CD14-positive monocyte (primary cell): ENCODE results near the gene PTGR3. TPM values are rescaled to one million over a fixed set of nuclear protein-coding genes. Genes with fewer than 3 reads are reported as not detected.

Source experiments
- DNase-seq, 3 donors: peaks; one replicate each; pipeline ENCODE4 v3.0.0-alpha.2; 2011 to 2022
- H2AFZ ChIP-seq: 2 replicates; pipeline ENCODE4 v1.6.0; 2012; ENCODE audit warnings: mild to moderate bottlenecking, low read depth, low read length, inconsistent platforms; ENCODE audit not compliant: insufficient read depth, poor library complexity, severe bottlenecking
- H3K27ac ChIP-seq, 2 donors: 1 replicate in 1 of 2; 2 replicates in 1 of 2; pipeline ENCODE4 v1.5.1; 2012 to 2013; ENCODE audit warnings: low read length in 2 of 2, control low read depth in 1 of 2, inconsistent platforms in 1 of 2, low read depth in 1 of 2, mild to moderate bottlenecking in 1 of 2
- H3K27me3 ChIP-seq, 2 donors: one replicate each; pipeline versions ENCODE4 v1.6.0 to v1.6.1; 2011 to 2013; ENCODE audit warnings: low read length in 2 of 2; ENCODE audit not compliant: control insufficient read depth in 2 of 2, insufficient read depth in 2 of 2
- H3K36me3 ChIP-seq, 2 donors: replicated peaks in 1 of 2; 1 replicate in 1 of 2; 2 replicates in 1 of 2; pipeline versions ENCODE4 v1.5.1 to v1.6.1; 2012 to 2013; ENCODE audit warnings: low read length in 2 of 2, control low read depth in 1 of 2, inconsistent platforms in 1 of 2, mild to moderate bottlenecking in 1 of 2; ENCODE audit not compliant: insufficient read depth in 2 of 2, control insufficient read depth in 1 of 2
- H3K4me1 ChIP-seq, 2 donors: 1 replicate in 1 of 2; 2 replicates in 1 of 2; pipeline versions ENCODE4 v1.5.1 to v1.6.1; 2012 to 2013; ENCODE audit warnings: low read length in 2 of 2, control low read depth in 1 of 2, inconsistent platforms in 1 of 2, mild to moderate bottlenecking in 1 of 2, moderate library complexity in 1 of 2; ENCODE audit not compliant: insufficient read depth in 2 of 2, control insufficient read depth in 1 of 2
- H3K4me2 ChIP-seq: replicated peaks from 2 replicates; pipeline ENCODE3; 2012; ENCODE audit warnings: low read length, moderate library complexity, mild to moderate bottlenecking; ENCODE audit not compliant: poor library complexity, severe bottlenecking; ENCODE audit errors: extremely low read depth
- H3K4me3 ChIP-seq, 3 experiments: fragments of 200-600 bp in 1 of 3; sonication (generic) in 1 of 3; replicated peaks in 1 of 3; 1 replicate in 2 of 3; 2 replicates in 1 of 3; pipeline ENCODE4 v1.5.1; 2011 to 2013; ENCODE audit warnings: low read length in 3 of 3, mild to moderate bottlenecking in 3 of 3, control low read depth in 2 of 3, low read depth in 2 of 3, inconsistent platforms in 1 of 3, moderate library complexity in 1 of 3
- H3K79me2 ChIP-seq: 2 replicates; pipeline ENCODE4 v1.6.0; 2012; ENCODE audit warnings: mild to moderate bottlenecking, control low read depth, inconsistent platforms, low read length, moderate library complexity; ENCODE audit not compliant: insufficient read depth
- H3K9ac ChIP-seq: 2 replicates; pipeline ENCODE4 v1.6.0; 2017; ENCODE audit warnings: low read length, mild to moderate bottlenecking; ENCODE audit not compliant: insufficient read depth, poor library complexity, severe bottlenecking
- H3K9me3 ChIP-seq, 2 donors: replicated peaks in 1 of 2; 1 replicate in 1 of 2; 2 replicates in 1 of 2; pipeline versions ENCODE4 v1.5.1 to v1.6.1; 2012 to 2013; ENCODE audit warnings: low read length in 2 of 2, control low read depth in 1 of 2; ENCODE audit not compliant: control insufficient read depth in 1 of 2, insufficient read depth in 1 of 2
- H4K20me1 ChIP-seq: 2 replicates; pipeline ENCODE4 v1.6.0; 2012; ENCODE audit warnings: mild to moderate bottlenecking, low read length, control low read depth, moderate library complexity; ENCODE audit not compliant: insufficient read depth
- H3K27ac Mint-ChIP-seq, 7 donors: one replicate each; pipeline ENCODE4 v1.8.0; 2020; ENCODE audit warnings: mild to moderate bottlenecking in 7 of 7, mixed read lengths in 7 of 7, moderate library complexity in 6 of 7, inconsistent platforms in 2 of 7
- H3K27me3 Mint-ChIP-seq, 3 donors: one replicate each; pipeline ENCODE4 v1.8.0; 2021 to 2022; ENCODE audit warnings: low read depth in 3 of 3, mild to moderate bottlenecking in 3 of 3, mixed read lengths in 3 of 3, moderate library complexity in 3 of 3, inconsistent platforms in 1 of 3
- H3K36me3 Mint-ChIP-seq, 2 donors: one replicate each; pipeline ENCODE4 v1.8.0; 2020; ENCODE audit warnings: mixed read lengths in 2 of 2, inconsistent platforms in 1 of 2, mild to moderate bottlenecking in 1 of 2
- H3K4me1 Mint-ChIP-seq: one replicate; pipeline ENCODE4 v1.8.0; 2020; ENCODE audit warnings: mild to moderate bottlenecking, mixed read lengths
- H3K4me3 Mint-ChIP-seq, 2 donors: one replicate each; pipeline ENCODE4 v1.8.0; 2020; ENCODE audit warnings: mild to moderate bottlenecking in 2 of 2, mixed read lengths in 2 of 2, moderate library complexity in 1 of 2
- H3K9me3 Mint-ChIP-seq, 7 donors: one replicate each; pipeline ENCODE4 v1.8.0; 2020 to 2022; ENCODE audit warnings: mixed read lengths in 7 of 7, mild to moderate bottlenecking in 6 of 7, moderate library complexity in 6 of 7, inconsistent platforms in 2 of 7
- WGBS: methylation state at CpG from one replicate; pipeline ENCODE4 v1.1.5; 2013; ENCODE audit warnings: missing lambda C conversion rate; ENCODE audit not compliant: insufficient coverage; 5-methylcytosine and 5-hydroxymethylcytosine counted together
- intact Hi-C, 2 donors: fragments of 100-400 bp; cut with micrococcal nuclease; formaldehyde crosslinking; loops; one replicate each; pipeline versions ENCODE4 v1.15.0 to v1.15.1; 2023
- polyA plus RNA-seq, 3 donors: library from polyadenylated mRNA; depleted of rRNA in 1 of 3; unstranded in 2 of 3; stranded (reverse) in 1 of 3; fragments of 300-500 nt in 2 of 3; fragments of >200 nt in 1 of 3; fragmentation: Illumina TruSeq in 2 of 3; gene quantifications; 1 replicate in 2 of 3; 2 replicates in 1 of 3; pipeline ENCODE4 v1.2.3, GENCODE V29; 2012 to 2021
- TF ChIP-seq, protein P1 (sequence below): fragments of 200-600 bp; IDR thresholded peaks from one replicate; pipeline ENCODE4 v1.8.0; 2022; ENCODE audit warnings: antibody characterized with exemption, mild to moderate bottlenecking

Gene PTGR3
- polyA plus RNA-seq, 3 donors = 15.5 to 27.5 (median 23.6) TPM

DNA sequence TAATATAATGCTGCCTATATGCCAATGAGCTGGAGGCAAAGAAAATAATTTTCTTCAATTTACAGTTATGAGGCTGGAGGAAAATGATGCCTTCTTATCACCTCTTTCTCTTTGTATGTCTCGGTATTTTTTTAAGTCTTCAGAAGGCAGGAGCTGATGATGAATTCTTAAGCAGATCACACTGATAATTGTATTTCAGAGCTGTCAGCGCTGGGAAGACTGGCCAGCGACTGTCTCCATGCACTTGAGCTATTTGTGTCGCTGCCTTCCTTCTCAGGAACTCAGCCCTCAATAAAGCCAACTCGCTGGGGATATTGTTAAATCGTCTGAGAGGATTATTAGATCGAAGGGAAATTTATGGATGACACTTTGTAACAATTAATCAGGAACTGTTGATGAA, 40.3 kb downstream of the PTGR3 start:
- TF ChIP-seq, protein P1, sequence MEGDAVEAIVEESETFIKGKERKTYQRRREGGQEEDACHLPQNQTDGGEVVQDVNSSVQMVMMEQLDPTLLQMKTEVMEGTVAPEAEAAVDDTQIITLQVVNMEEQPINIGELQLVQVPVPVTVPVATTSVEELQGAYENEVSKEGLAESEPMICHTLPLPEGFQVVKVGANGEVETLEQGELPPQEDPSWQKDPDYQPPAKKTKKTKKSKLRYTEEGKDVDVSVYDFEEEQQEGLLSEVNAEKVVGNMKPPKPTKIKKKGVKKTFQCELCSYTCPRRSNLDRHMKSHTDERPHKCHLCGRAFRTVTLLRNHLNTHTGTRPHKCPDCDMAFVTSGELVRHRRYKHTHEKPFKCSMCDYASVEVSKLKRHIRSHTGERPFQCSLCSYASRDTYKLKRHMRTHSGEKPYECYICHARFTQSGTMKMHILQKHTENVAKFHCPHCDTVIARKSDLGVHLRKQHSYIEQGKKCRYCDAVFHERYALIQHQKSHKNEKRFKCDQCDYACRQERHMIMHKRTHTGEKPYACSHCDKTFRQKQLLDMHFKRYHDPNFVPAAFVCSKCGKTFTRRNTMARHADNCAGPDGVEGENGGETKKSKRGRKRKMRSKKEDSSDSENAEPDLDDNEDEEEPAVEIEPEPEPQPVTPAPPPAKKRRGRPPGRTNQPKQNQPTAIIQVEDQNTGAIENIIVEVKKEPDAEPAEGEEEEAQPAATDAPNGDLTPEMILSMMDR = no peak
- Histone ChIP-seq H3K4me2 (no peak overlapping the region), H4K20me1 (no peaks in the 10 kb centered on the region), H3K27ac (no peak overlapping the region), H3K4me1 (peaks cover 0 to 5% of the 10 kb centered on the region in 2 donors), H3K9me3 (no peaks in the 10 kb centered on the region), H3K9ac (no peak overlapping the region), H2AFZ (no peak overlapping the region), H3K4me3 (no peak overlapping the region), H3K79me2 (no peaks in the 10 kb centered on the region), H3K27me3 (no peaks in the 10 kb centered on the region), H3K36me3 (no peaks in the 10 kb centered on the region)
- Mint-ChIP-seq H3K27me3 (peaks cover 7 to 12% (median 11%) of the 10 kb centered on the region in 3 donors), H3K4me1 (peaks cover 10% of the 10 kb centered on the region), H3K9me3 (peaks cover 0 to 4% (median 2%) of the 10 kb centered on the region in 7 donors), H3K4me3 (no peak overlapping the region), H3K36me3 (no peaks in the 10 kb centered on the region), H3K27ac (no peak overlapping the region)
- WGBS = 93% methylated on average over 2 of the region's 7 CpGs
- DNase-seq = no peak
- intact Hi-C loops = no loop called here

DNA sequence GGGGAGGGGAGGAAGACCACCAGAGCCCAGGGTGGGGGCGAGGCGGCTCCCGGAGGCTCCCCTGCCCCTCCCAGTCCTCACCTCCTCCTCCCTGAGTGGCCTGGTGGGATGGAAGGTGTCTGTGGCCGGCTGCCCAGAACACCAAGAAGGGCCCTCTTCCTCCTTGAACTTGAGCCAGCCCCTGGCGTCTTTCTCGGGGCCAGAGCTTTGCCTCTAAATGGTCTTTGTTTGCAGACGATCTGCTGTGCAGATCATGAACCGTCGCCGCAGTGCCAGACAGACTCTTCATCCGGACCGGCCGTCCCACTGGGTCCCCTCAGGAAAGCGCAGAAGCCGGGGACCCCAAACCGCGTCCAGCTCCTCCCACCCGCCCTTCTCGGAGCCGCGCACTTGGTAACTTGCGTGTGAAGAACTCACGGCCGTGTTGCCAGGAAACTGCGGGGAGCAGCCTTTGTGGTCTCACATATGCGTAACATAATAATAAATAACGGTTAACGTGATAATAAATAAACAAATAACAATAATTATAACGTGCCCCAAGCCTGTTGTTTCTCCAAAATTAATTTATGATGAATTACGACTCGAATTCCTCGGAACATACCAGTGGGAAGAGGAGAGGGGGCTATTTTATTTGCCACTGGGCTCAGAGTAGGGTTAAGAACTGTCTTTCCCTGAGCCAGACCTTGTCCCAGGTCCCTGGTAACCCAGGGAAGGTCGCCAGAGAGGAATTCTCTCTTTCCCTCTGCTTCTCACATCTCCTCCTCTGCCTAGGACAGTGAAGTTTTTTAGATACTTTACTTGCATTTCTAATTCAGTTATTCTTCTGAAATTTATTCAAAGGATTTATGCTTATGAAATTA, 41.0 kb downstream of the PTGR3 start:
- peaks cover 7 to 12% (median 11%) of the 10 kb centered on the region in 3 donors for H3K27me3 Mint-ChIP-seq
- Histone ChIP-seq H3K27me3 (no peaks in the 10 kb centered on the region), H3K27ac (no peak overlapping the region), H3K4me3 (no peak overlapping the region), H3K4me1 (peaks cover 0 to 4% of the 10 kb centered on the region in 2 donors), H3K9ac (no peak overlapping the region), H2AFZ (no peak overlapping the region), H3K36me3 (no peaks in the 10 kb centered on the region), H3K4me2 (no peak overlapping the region), H4K20me1 (no peaks in the 10 kb centered on the region), H3K9me3 (no peaks in the 10 kb centered on the region), H3K79me2 (no peaks in the 10 kb centered on the region)
- TF ChIP-seq, protein P1 = no peak
- DNase-seq = no peak
- WGBS = 76% methylated on average over 18 of the region's 33 CpGs
- H3K4me3 Mint-ChIP-seq = peak overlapping the region; percentile 51 to 62
- peaks cover 4% of the 10 kb centered on the region for H3K4me1 Mint-ChIP-seq
- no peak overlapping the region for H3K27ac Mint-ChIP-seq
- intact Hi-C loops = no loop called here
- H3K36me3 Mint-ChIP-seq = no peaks in the 10 kb centered on the region
- H3K9me3 Mint-ChIP-seq = peaks cover 0 to 6% (median 2%) of the 10 kb centered on the region in 7 donors
